Ovary (tissue), 1 donor: ENCODE measurements around the gene TMEM259.

ENCODE experiments used
- EP300 ChIP-seq: sonication (generic); formaldehyde crosslinking; IDR thresholded peaks from one replicate; pipeline ENCODE4 v1.6.1; 2017; ENCODE audit warnings: antibody characterized with exemption
- POLR2A ChIP-seq: fragments of 450-650 bp; IDR thresholded peaks from one replicate; pipeline ENCODE4 v1.6.1; 2017; ENCODE audit warnings: antibody characterized with exemption, mild to moderate bottlenecking, moderate library complexity

- TF ChIP-seq EP300 (no peak), POLR2A (no peak)
Measured at GRCh38 chr19:1051791-1052190, 30.9 kb upstream of the TMEM259 start.
